ENCODE data around the gene RAB7A.

RAB7A gene

GRCh38 chr3:128806588-128806987, 80.6 kb downstream of the RAB7A start:
- ChIA-PET POLR2A (no interaction called here), CTCF (interaction anchor here (1.2 to 3.2 kb wide), 5 partner anchors 11 to 235 kb away, joined by 3 to 18 read pairs (median 5); no protein-coding TSS in a partner anchor)
- TF ChIP-seq CTCF (IDR thresholded peaks at IDR 0.05; ENCODE audit: control extremely low read depth, extremely low read depth, low read depth, missing control alignments), result no peak
- DNase-seq (ENCODE audit: extremely low spot score), result no peak

GRCh38 chr3:128807186-128807830, 81.3 kb downstream of the RAB7A start:
- no peak for TF ChIP-seq CTCF (IDR thresholded peaks at IDR 0.05; ENCODE audit: control extremely low read depth, extremely low read depth, low read depth, missing control alignments)
- CTCF ChIA-PET, result interaction anchor here (0.9 to 3.2 kb wide), 6 partner anchors 12 to 234 kb away, joined by 3 to 18 read pairs (median 4); no protein-coding TSS in a partner anchor
- POLR2A ChIA-PET, result no interaction called here
- DNase-seq (ENCODE audit: extremely low spot score), result no peak

GRCh38 chr3:128808672-128809071, 82.7 kb downstream of the RAB7A start:
- TF ChIP-seq CTCF (IDR thresholded peaks at IDR 0.05; ENCODE audit: control extremely low read depth, extremely low read depth, low read depth, missing control alignments), result no peak
- ChIA-PET CTCF (interaction anchor here (1.6 to 3.2 kb wide), 2 partner anchors 14 to 245 kb away, joined by 4 to 18 read pairs; no protein-coding TSS in a partner anchor), POLR2A (interaction anchor here (1.0 kb wide), 1 partner anchor 74 kb away, joined by 3 read pairs; no protein-coding TSS in a partner anchor)
- no peak for DNase-seq (ENCODE audit: extremely low spot score)

GRCh38 chr3:128813097-128813496, 87.1 kb downstream of the RAB7A start:
- no peak for DNase-seq (ENCODE audit: extremely low spot score)
- ChIA-PET CTCF (interaction anchor here (1.4 to 1.7 kb wide), 3 partner anchors 9 to 195 kb away, joined by 4 read pairs; no protein-coding TSS in a partner anchor), POLR2A (no interaction called here)
- TF ChIP-seq CTCF (IDR thresholded peaks at IDR 0.05; ENCODE audit: control extremely low read depth, extremely low read depth, low read depth, missing control alignments), result no peak

GRCh38 chr3:128814060-128814459, 88.1 kb downstream of the RAB7A start:
- no peak for DNase-seq (ENCODE audit: extremely low spot score)
- ChIA-PET CTCF (interaction anchor here (1.3 kb wide), 1 partner anchor 19 kb away, joined by 3 read pairs; no protein-coding TSS in a partner anchor), POLR2A (no interaction called here)
- no peak for TF ChIP-seq CTCF (IDR thresholded peaks at IDR 0.05; ENCODE audit: control extremely low read depth, extremely low read depth, low read depth, missing control alignments)

GRCh38 chr3:128814519-128815317, 88.7 kb downstream of the RAB7A start:
- CTCF ChIA-PET, result interaction anchor here (1.3 kb wide), 1 partner anchor 20 kb away, joined by 3 read pairs; no protein-coding TSS in a partner anchor
- no peak for DNase-seq (ENCODE audit: extremely low spot score)
- no peak for TF ChIP-seq CTCF (IDR thresholded peaks at IDR 0.05; ENCODE audit: control extremely low read depth, extremely low read depth, low read depth, missing control alignments)
- POLR2A ChIA-PET, result no interaction called here

Measured in GM10248 (cell line).